Measurements from ENCODE around the gene AREL1. TPM values are rescaled to one million over a fixed set of nuclear protein-coding genes. Genes with fewer than 3 reads are reported as not detected.

AREL1 gene
- total RNA-seq, 1 donor from 2014 or later = 43.5 TPM

DNA sequence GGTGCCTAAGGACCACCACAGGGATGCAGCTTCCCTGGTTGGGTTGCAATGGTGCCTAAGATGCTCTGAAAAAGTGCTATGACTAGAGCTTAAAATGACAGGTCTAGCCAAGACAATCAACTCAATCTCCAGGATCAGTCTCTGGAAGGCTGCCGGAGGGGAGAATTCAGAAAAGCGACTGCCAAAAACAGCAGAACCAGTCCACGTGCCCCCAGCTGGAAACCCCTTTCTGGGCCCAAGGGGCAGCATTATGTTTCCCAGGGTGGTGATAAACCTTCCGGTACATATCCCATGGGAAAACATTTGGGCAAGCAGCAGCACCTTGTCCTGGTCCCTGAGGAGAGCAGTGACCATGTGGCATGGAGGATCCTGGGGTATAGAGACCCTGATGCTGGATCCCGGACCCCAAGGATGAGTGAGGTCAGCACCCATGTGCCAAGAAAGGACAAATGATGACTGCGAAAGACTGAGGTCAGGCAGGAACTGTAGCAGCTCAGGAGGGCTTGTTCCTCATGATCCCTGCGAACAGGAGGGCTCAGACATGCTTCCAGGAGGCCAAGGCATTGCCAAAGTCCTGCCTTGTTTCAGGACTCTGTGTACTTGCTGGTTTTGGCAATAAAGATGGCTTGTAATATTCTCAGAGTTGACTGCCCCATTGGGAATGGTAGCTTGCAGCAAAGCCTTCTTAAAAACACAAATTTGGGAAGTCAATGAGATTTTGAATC is 51.0 kb downstream of the AREL1 start:
- Mint-ChIP-seq H3K9me3 (no peaks in the 10 kb centered on the region), H3K4me3 (no peak overlapping the region), H3K36me3 (ENCODE audit: low read depth) (peaks cover 44% of the 10 kb centered on the region), H3K4me1 (no peaks in the 10 kb centered on the region), H3K27ac (no peak overlapping the region), H3K27me3 (no peaks in the 10 kb centered on the region)
- intact Hi-C loops (cut with micrococcal nuclease) = no loop called here
- DNase-seq = no peak

DNA sequence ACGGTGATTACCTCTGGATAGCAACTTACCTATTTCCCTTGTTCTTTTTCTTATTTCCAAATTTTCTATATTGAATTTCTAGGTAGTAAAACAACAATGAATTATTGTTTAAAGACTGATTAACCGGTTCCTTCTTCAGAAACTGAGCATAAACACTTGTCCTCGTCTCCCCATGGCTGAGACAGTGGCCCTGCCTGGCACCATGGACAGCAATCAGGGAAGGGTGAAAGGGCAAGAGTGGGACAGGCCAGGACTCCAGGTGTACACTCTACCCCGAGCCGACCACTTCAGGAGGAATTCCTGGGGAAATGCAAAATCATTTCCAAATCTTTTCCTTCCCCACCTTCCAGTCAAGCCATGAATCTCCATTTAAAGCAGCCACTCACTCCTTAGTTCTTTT is 52.0 kb downstream of the AREL1 start:
- no peak overlapping the region for H3K4me3 Mint-ChIP-seq
- no peaks in the 10 kb centered on the region for H3K9me3 Mint-ChIP-seq
- intact Hi-C loops (cut with micrococcal nuclease) = no loop called here
- no peak for DNase-seq
- H3K27me3 Mint-ChIP-seq = no peaks in the 10 kb centered on the region
- H3K27ac Mint-ChIP-seq = no peak overlapping the region
- H3K4me1 Mint-ChIP-seq = no peaks in the 10 kb centered on the region
- H3K36me3 Mint-ChIP-seq (ENCODE audit: low read depth) = peaks cover 43% of the 10 kb centered on the region

DNA sequence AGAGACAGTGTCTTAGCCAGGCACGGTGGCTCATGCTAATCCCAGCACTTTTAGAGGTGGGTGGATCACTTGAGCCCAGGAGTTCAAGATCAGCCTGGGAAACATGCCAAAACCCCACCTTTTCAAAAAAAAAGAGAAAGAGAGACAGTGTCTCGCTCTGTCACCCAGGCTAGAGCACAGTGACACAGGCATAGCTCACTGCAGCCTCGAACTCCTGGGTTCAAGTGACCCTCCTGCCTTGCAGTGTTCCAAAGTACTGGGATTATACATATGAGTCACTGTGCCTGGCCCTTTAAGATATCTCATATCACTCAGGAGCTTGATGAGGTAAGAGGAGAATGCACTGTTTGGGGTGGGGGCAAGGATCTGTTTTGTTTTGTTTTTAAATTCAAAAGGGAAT is 52.7 kb downstream of the AREL1 start:
- DNase-seq = no peak
- H3K27ac Mint-ChIP-seq = no peak overlapping the region
- intact Hi-C loops (cut with micrococcal nuclease) = no loop called here
- no peaks in the 10 kb centered on the region for H3K4me1 Mint-ChIP-seq
- peaks cover 38% of the 10 kb centered on the region for H3K36me3 Mint-ChIP-seq (ENCODE audit: low read depth)
- H3K27me3 Mint-ChIP-seq = no peaks in the 10 kb centered on the region
- H3K9me3 Mint-ChIP-seq = no peaks in the 10 kb centered on the region
- H3K4me3 Mint-ChIP-seq = no peak overlapping the region

DNA sequence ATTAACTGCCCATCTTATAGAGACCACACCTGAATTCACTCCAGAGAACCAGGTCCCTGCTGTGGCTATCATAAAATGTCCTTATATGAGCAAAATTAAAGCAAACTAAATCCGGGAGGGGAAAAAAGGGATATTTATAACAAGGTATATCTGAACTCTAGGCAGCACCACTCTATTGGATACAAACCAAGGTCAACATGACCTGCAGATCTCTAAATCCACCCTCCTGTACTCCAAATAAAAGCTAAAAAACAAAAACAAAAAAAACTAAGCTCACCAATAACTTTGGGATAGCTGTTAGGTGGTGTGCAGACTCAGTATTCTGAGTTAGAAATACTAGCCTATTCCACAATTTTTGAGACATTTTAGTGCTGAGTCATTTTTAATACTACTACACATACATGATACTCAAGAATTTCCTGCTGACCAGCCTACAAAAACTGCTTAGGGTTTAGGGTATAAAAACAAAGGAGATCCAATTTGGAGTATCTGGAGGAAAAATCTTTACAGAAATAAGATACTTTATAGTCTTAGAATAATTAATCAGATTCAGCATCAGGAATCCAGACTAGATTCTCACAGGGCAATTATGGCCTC is 54.2 kb downstream of the AREL1 start:
- peaks cover 38% of the 10 kb centered on the region for H3K36me3 Mint-ChIP-seq (ENCODE audit: low read depth)
- no peak overlapping the region for H3K27ac Mint-ChIP-seq

DNA sequence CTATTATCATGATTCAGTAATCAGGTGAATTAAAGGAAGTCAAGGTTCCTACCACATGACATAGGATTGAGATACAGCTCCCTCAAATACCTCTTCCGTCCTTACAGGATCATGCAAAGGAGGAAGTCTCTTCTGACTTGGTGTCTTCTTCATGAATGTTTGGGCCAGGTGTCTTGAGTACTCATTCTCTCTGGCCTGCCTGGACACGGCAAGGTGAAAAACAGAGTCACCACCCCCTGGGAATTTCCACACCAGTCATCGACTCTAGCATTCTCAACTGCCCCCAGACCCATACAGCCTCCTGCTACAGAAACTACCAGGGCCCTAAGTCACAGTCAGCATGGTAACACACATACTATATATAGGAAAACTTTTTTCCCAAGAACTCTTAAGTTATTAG is 55.9 kb downstream of the AREL1 start:
- intact Hi-C loops (cut with micrococcal nuclease) = no loop called here
- no peaks in the 10 kb centered on the region for H3K9me3 Mint-ChIP-seq
- H3K36me3 Mint-ChIP-seq (ENCODE audit: low read depth) = peaks cover 28% of the 10 kb centered on the region
- no peaks in the 10 kb centered on the region for H3K27me3 Mint-ChIP-seq
- H3K27ac Mint-ChIP-seq = no peak overlapping the region
- no peak overlapping the region for H3K4me3 Mint-ChIP-seq
- no peak for DNase-seq
- no peaks in the 10 kb centered on the region for H3K4me1 Mint-ChIP-seq

More for the DNA sequence above, 54.2 kb downstream of the AREL1 start:
- H3K27me3 Mint-ChIP-seq = no peaks in the 10 kb centered on the region
- no peaks in the 10 kb centered on the region for H3K9me3 Mint-ChIP-seq
- no peaks in the 10 kb centered on the region for H3K4me1 Mint-ChIP-seq
- DNase-seq = no peak
- H3K4me3 Mint-ChIP-seq = no peak overlapping the region
- intact Hi-C loops (cut with micrococcal nuclease) = no loop called here

DNA sequence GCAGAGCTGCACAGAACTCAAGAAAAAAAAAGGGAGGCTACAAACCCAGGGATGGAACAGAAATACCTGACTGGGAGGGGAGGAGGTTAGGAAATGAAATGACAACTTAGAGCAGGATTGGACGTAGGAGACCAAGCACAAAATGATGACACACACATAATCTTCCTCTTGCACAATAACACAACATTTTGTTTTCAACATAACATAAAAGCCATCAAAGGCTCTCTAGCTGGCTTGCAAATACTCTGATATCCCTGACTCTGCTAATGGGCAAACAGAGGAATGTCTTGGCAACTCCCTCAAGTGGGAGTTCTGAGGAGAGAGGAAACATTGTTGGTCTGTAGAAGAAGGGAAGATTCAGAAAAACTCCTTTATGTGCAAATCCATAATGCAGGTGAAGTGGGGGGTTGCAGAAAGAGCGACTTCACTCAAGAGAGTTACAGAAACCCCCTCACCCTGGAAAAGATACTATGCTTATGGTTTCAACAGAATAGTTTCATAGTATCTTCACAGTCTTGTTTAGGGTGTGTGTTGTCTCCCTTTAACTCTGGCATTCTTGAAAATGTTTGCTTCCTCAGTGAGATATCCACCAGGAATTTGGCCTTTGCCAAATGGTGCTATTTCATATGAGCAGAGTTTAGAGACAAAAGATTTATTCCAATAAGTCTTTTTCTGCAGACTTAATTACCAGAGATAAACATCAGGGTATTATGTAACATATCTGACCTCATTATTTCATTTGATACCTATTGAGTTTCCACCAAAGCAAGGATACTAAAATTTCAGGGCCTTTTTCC is 57.1 kb downstream of the AREL1 start:
- Mint-ChIP-seq H3K4me3 (no peak overlapping the region), H3K4me1 (peaks cover 3% of the 10 kb centered on the region), H3K36me3 (ENCODE audit: low read depth) (peaks cover 21% of the 10 kb centered on the region), H3K27ac (no peak overlapping the region), H3K9me3 (no peaks in the 10 kb centered on the region), H3K27me3 (no peaks in the 10 kb centered on the region)
- no peak for DNase-seq
- intact Hi-C loops (cut with micrococcal nuclease) = no loop called here

DNA sequence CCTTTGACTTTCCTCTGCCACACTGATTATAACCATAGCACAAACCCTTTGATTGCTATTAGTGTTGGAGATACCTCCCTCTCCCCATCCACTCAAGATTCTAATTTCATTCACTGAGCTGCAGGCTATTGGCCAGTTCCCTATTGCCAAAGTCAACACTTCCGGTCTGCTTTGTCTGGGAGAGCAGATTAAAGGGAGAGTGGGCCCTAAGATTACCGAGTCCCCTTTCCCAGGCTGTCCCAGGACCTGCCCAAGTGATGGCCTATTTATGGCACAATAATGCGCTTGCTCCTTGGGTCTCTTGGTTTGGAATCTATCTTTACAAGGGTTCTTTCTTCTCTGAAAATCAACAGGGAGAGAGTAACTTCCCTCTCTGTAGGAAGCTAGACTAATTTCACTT is 57.9 kb downstream of the AREL1 start:
- peaks cover 3% of the 10 kb centered on the region for H3K4me1 Mint-ChIP-seq
- no peak for DNase-seq
- intact Hi-C loops (cut with micrococcal nuclease) = no loop called here
- H3K27me3 Mint-ChIP-seq = no peaks in the 10 kb centered on the region
- no peak overlapping the region for H3K27ac Mint-ChIP-seq
- no peak overlapping the region for H3K4me3 Mint-ChIP-seq
- peaks cover 21% of the 10 kb centered on the region for H3K36me3 Mint-ChIP-seq (ENCODE audit: low read depth)
- H3K9me3 Mint-ChIP-seq = no peaks in the 10 kb centered on the region

DNA sequence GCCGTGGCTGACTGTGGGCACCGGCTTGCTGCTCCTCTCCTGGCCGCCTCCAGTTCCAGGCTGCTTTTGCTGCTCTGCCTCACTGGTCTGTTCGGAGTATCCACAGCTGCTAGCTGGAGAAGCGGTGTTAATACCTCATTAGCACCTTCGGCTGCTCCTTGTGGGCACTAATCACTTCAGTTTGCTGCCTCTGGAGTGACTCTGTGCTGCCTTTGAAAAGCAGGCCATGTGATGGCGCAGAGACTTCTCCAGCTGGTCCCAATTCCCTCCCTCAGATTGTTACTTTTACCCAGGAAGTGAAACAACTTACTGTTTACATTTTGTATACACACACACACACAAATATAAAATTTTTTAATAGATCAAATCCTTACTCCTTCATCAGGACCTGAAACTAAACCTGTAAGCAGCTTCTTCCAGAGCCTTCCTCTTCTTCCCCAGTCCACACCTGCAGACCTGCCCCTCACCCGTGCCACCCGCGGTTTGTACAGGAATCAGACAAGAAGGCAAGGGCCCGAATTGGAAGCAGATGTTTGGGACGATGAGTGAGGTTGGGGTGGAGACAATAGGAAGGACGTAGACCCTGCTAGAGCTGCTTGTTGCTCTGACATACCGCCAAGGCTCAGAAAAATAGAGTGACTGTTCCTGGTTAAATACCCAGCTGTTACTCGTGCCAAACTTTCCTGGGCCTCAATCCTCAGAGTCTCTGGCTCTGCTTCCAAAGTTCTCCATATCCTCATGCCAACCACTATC is 59.3 kb downstream of the AREL1 start:
- DNase-seq = no peak
- intact Hi-C loops (cut with micrococcal nuclease) = no loop called here
- Mint-ChIP-seq H3K9me3 (no peaks in the 10 kb centered on the region), H3K4me3 (no peak overlapping the region), H3K36me3 (ENCODE audit: low read depth) (peaks cover 16% of the 10 kb centered on the region), H3K4me1 (peaks cover 3% of the 10 kb centered on the region), H3K27ac (no peak overlapping the region), H3K27me3 (no peaks in the 10 kb centered on the region)

DNA sequence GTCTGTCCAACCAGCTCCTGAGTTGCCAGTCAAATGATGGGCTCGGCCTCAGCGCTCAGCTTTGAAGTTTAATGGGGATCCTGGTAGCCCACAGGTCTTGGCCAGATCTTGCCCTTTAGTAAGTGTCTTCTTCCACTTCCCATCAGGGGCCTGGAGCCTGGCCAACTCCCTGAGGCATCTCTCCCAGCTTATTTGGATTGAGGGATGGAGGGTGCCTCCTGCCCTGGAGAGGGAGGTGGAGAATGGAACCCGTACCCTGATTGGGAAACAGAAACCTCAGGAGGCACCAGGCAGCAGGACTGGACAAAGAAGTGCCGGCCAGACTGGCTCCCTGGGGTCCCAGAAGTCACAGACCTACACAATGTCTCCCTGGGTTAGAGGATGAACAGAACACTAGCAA is 60.3 kb downstream of the AREL1 start:
- no peak overlapping the region for H3K27ac Mint-ChIP-seq
- H3K4me3 Mint-ChIP-seq = no peak overlapping the region
- no peaks in the 10 kb centered on the region for H3K9me3 Mint-ChIP-seq
- peaks cover 16% of the 10 kb centered on the region for H3K36me3 Mint-ChIP-seq (ENCODE audit: low read depth)
- DNase-seq = no peak
- peaks cover 3% of the 10 kb centered on the region for H3K4me1 Mint-ChIP-seq
- no peaks in the 10 kb centered on the region for H3K27me3 Mint-ChIP-seq
- intact Hi-C loops (cut with micrococcal nuclease) = no loop called here

DNA sequence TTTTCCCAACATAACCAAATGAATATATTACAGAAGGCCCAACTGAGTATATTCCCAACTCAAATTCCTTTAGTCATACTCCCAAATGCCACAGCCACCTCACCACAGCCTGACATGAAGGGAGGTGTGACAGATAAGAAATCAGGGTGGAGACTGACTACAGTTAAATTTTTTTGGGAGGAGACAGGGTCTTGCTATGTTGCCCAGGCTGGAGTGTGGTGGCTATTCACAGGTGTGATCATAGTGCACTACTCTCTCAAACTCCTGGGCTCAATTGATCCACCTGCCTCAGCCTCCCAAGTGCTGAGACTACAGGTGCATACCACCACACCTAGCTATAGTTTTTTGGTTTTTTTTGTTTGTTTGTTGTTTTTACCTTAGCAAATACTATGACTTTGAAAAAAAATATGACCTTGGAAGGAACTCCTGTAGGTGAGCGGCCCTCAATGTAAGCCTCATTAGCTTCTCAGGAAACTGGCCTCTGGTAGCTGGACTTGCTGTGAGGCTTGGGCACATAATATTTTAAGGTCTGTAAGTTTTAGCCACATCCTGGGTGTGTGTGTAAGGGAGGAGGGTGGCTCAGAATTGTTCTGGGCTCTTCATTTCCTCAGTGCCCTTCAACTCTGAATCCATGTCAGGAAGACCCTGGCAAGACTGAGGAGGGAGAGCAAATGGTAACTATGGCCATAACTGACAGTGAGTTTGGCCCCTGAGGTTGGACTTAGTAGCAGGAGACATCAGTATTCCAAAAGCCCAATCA is 61.8 kb downstream of the AREL1 start:
- peaks cover 3% of the 10 kb centered on the region for H3K4me1 Mint-ChIP-seq
- H3K4me3 Mint-ChIP-seq = no peak overlapping the region
- no peaks in the 10 kb centered on the region for H3K9me3 Mint-ChIP-seq
- intact Hi-C loops (cut with micrococcal nuclease) = no loop called here
- peaks cover 1% of the 10 kb centered on the region for H3K27me3 Mint-ChIP-seq
- H3K27ac Mint-ChIP-seq = no peak overlapping the region
- H3K36me3 Mint-ChIP-seq (ENCODE audit: low read depth) = peaks cover 6% of the 10 kb centered on the region
- DNase-seq = no peak

DNA sequence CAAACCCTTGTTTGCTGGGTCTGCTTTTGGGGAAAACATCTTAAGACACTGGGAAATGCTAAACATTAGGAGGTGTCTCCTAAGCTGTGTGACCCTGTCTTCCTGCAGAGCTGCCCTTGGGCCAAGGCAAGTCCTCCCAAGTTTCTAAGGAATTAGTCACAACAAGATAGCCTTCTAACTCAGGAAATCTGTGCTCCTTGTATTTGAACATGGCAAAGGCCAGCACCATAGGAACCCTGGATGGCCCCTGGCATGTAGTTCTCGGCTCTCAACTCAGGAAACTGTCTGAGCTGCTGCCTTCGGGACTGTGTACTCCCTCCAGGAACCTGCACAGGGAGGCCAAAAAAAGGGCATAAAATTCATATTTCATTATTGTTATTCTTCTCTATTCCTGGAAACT is 63.2 kb downstream of the AREL1 start:
- Mint-ChIP-seq H3K36me3 (ENCODE audit: low read depth) (peaks cover 6% of the 10 kb centered on the region), H3K27ac (no peak overlapping the region), H3K9me3 (no peaks in the 10 kb centered on the region), H3K4me1 (peaks cover 3% of the 10 kb centered on the region), H3K4me3 (no peak overlapping the region), H3K27me3 (peaks cover 5% of the 10 kb centered on the region)
- intact Hi-C loops (cut with micrococcal nuclease) = no loop called here
- no peak for DNase-seq

DNA sequence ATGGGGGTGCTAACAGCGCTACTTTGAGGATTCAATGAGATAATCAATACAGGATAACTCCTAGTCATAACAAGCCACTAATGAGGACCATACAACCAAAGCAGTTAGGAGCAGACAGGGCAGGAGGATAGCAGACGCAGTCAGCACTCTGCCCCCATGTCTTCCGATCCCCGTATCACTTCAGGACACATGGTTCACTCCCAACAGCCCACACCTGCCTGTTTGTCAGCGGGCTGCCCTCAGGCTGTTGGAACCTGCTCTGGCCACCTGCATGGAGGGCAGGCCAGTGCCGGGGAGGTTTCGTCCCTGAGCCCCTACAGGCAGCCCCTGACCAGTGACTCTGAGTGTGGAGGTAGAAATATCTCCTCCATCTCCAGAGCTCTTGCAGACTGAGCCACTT is 63.7 kb downstream of the AREL1 start:
- Mint-ChIP-seq H3K27me3 (peaks cover 5% of the 10 kb centered on the region), H3K4me1 (peaks cover 3% of the 10 kb centered on the region), H3K9me3 (no peaks in the 10 kb centered on the region), H3K4me3 (no peak overlapping the region), H3K36me3 (ENCODE audit: low read depth) (peaks cover 1% of the 10 kb centered on the region), H3K27ac (no peak overlapping the region)
- intact Hi-C loops (cut with micrococcal nuclease) = no loop called here
- DNase-seq = no peak

DNA sequence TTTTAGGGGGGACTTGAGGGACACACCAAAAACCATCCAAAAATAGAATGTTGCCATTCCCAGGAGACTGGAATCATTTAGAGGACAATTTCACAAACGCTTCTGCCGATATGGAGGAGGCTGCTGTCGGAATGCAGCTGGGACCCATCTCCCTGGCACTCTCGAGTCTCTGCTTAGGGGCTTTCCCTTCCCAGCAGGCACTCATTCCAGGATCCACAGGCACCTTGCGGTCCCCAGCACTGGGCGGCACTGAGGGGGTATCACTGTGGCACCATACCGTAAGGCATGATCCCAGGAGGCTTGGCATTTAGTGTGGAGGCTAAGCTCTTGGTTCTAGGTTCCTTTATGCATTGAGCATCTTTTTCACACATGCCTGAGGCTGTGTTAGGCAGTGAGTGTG is 64.3 kb downstream of the AREL1 start:
- intact Hi-C loops (cut with micrococcal nuclease) = no loop called here
- DNase-seq = no peak
- Mint-ChIP-seq H3K27ac (no peak overlapping the region), H3K4me1 (peaks cover 3% of the 10 kb centered on the region), H3K4me3 (no peak overlapping the region), H3K36me3 (ENCODE audit: low read depth) (no peaks in the 10 kb centered on the region), H3K27me3 (peaks cover 5% of the 10 kb centered on the region), H3K9me3 (no peaks in the 10 kb centered on the region)

Measured in activated CD4-positive, alpha-beta T cell treated with anti-CD3 and anti-CD28 coated beads, Interleukin-2, amount 10 ng/mL, durations not matched to agents 24 days and 14 days (primary cell).